GM18867 (cell line): ENCODE results near the gene SNX22.

Source experiments
- ATAC-seq: cut with Tn5 transposase; IDR thresholded peaks from one replicate; pipeline ENCODE4 v1.9.1; 2021; ENCODE audit warnings: mild to moderate bottlenecking, moderate library complexity; ENCODE audit not compliant: unreplicated experiment

Gene SNX22

DNA sequence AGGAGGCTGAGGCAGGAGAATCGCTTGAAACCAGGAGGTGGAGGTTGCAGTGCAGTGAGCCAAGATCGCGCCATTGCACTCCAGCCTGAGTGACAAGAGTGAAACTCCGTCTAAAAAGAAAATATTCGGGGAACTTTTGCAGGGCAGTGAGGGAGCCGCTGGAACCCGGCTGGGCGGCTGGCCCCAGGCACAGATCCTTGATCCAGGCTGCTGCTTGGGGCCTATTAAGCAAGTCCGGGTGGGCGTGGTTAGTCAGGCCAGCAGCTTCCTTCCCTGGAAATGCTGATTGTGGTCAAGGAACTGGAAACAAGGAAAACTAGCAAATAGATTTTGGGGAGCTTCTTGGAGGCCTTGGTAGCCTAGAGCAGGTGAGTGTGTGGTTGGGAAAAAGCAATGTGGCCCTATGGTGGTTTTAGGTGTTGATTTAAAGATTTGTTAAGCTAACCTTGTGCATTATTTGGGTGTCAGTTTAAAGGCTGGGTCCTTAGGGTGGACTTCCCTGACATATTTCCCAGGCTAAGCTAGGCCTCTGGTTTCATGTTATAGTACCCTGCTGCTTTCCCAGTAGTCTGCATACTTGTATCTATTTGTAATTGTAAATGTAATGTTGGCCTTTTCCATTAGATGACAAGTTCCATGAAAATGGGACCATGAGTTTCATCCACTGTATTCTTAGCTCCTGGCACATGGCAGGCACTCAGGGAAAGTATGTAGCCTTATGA is 17.7 kb upstream of the SNX22 start:
- ATAC-seq: no peak

DNA sequence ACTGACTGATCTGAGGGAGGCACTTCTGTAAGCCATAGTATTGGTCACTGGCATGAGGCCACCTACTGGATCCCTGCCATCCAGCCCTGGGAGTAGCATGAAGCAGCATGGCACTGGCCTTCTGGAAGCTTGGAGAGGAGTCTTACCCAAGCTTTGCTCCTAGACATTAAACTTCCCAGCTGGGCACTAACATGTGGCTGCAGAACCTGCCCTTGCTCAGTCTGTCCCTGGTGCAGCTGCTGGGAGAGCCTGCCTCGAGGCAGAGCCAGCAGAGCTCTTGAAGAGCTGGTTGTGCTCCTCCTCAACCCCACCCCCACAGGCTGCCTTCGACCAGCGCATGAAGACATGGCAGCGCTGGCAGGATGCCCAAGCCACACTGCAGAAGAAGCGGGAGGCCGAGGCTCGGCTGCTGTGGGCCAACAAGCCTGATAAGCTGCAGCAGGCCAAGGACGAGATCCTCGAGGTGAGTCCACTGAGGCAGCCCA is 17.1 kb upstream of the SNX22 start:
- no peak for ATAC-seq

DNA sequence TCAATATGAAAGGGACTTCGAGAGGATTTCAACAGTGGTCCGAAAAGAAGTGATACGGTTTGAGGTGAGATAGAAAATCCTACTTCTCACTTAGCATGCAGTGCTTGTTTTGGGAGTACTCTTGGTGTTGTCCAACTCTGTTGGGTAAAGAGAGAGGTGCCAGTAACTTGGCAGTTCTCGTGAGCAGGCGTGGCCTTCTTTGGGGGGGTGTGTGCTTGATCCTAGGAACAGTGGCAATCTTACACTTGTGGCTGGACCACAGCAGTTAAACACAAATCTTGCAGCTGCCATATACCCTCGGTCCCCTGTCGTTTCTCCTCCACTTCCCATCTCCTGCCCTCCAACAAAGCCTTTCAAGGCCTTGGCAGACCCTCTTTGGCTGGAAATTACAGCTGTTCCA is 15.2 kb upstream of the SNX22 start:
- ATAC-seq: no peak

DNA sequence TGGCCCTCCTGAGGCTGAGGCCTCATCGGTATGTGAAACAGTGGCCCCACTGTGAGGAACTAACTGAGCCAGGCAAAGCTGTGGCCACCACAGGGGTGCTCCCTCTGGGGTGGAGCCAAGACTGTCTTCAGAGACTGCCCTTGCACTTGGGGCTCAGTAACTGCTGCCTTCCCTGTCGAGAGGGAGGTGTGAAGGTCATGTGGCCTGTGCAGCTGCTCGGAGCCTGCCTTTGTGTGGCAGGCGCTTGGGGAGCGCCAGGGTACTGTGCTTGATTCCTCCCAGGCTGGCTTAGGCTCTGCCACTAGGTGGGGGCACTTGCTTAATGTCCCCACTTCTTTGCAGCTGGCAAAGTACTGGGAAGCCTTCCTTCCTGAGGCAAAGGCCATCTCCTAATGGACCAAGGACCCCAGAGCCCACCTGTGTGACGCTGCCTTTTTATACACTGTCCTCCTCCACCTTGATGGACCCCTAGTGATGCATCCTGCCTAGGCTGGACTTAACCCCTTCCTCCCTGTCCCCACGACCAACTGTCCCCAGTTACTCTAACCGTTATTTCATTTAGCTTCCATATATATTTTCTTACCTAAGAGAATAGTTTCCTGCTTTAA is 14.2 kb upstream of the SNX22 start:
- ATAC-seq: no peak

DNA sequence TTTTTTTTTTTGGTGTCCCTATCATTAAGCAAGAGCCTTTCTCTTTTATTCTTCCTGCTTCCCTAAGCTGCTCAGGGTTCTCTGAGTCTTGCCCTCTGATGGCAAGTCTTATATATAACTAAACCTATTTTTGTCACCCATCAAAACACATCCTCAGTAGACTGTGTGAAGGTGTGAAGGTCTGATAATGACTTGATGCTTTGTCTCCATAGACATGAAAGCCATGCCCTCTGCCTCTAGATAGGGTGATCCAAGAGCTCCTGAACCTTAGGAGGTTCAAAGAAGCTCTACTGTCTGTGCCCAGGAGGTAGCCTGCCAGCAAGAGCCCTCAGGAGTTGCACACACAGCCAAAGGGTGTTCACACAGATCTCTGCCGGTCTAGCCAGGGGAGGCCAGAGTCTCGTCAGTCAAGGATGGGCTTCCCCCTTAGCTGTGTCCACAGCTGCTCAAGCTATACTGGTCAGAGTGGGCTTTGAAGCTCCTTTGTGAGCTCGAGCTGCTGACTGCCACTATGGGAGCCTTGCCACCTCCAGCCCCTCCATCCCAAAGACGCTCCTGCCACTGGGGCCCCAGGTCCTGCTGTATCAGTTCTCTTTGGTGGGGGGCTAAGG is 13.1 kb upstream of the SNX22 start:
- ATAC-seq: no peak

DNA sequence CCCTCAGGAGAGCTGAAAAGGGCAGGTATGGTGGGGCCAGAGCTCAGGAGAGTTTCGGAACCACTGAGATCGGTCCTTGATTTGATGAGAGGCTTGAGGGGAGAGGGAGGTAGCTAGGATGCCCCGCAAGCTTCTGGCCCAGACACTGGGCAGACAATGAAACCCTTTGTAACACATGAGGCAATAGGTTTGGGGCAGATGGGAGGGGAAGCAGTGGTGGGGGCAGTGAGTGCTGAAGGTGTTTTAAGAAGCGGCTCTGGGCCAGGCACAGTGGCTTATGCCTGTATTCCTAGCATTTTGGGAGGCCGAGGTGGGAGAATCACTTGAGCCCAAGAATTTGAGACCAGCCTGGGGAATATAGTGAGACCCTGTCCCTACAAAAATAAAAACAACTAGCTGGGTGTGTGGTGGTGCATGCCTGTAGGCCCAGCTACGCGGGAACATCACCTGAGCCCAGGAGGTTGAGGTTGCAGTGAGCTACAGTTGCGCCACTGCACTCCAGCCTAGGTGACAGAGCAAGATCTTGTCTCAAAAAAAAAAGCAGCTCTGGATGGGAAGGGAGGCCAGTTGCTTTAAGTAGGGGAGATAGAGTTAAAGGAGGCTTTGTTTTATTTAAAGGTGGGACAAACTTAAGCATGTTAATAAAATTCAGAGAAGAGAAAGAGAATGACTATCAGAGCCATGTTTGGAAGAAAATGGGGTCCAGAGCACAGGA is 9.6 kb upstream of the SNX22 start:
- ATAC-seq: no peak

DNA sequence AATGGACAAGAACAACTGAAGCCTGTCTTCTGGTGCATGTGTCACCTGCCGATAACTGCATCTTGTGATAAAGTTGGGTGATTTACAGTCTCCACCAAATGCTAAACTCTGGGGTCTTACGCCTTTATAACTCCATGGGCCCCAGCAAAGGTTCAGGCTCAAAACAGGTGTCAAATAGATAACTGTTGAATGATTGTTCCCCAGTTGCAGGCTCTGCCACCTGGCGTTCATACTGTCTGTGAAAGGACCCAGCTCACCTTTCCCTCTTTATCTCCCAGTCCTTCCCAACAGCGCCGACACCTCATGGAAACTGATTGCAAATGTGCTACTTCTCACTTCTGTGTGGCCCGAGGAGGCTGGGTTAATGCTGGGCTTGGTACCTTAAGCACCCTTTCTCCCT is 8.3 kb upstream of the SNX22 start:
- ATAC-seq: no peak

DNA sequence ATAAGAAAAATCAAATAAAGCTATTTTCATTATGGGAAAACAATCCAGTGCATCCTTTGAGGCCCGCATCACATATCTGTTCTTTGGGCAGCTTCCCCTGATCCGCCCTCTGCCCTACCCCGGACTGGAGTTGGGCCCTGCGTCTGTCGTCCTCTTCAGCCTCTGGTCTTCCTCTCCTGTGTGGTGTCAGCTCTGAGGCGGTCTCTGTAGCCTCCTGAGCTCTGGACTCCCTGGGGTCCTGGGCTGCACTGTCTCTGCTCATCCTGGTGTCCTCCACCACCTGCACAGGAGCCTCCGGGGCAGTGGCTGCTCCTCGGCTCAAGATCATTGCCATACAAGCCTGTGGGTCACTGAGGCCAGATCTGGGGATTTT is 7.4 kb upstream of the SNX22 start:
- no peak for ATAC-seq

DNA sequence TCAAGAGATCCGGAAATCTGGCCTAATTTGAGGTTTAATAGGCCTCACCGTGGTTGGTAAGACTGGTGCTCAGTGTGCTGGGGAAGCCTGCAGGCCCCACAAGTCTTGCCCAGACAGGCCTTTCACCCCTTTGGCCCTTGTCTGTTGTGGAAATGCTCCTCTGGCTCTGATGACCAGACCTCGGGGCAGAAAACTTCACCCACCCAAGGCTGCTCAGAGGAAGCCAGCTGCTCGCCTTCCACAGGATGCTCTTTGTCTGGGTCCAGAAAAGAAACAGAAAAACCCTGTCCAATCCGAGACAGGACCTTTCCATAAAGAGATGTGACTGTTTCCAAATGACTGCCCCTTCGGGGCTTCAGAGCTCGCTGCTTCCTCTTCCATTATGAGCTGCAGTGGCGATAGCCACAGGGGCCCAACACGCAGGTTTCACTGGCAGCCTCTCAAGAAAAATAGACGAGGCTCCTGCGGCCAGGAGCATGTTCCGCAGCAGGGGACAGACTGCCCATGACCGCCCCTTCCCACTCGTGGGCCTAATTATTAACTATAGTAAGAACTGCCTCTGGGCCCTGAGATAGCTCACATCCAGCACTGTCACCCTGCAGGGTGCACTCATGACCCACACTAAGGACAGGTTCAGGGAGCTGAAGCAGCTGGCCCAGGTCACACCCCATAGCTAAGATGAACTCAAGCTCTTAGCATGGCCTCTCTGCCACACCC is 6.8 kb upstream of the SNX22 start:
- peak; percentile 55 for ATAC-seq

DNA sequence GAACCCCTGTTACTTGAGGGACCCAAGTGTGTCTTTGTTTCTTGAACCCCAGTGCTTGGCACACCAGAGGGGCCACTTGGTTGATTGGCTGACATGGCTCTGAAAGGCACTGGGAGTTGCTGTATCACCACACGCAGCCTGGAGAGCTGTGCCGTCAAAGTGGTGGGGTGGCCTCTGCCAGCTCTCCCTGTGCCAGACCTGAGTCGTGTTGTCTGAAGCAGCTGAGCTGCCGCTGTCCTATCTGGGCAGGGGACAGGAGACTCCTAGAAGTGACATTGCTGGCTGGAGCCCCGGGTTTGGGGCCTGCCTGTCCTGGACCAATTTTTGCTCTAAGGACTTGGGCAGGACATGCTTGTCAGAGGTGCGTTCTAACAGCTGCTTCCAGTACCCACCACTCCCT is 5.5 kb upstream of the SNX22 start:
- ATAC-seq: no peak

DNA sequence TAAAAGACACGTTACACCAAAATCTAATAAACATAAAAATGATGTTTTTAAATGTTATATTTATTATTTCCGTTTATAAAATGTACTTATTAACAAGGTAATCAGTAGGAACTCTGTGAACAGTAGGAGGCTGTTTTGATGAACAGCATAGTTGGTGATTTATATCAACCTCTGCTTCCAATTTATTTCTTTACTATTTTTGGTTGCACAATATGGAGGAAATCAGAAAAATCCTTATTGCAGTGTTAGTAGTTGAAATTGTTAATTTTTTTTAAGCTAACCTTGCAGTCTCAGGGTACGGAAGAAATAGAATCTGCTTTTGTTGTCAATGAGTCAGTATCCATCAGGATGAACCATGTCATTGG is 5.0 kb upstream of the SNX22 start:
- ATAC-seq: no peak

DNA sequence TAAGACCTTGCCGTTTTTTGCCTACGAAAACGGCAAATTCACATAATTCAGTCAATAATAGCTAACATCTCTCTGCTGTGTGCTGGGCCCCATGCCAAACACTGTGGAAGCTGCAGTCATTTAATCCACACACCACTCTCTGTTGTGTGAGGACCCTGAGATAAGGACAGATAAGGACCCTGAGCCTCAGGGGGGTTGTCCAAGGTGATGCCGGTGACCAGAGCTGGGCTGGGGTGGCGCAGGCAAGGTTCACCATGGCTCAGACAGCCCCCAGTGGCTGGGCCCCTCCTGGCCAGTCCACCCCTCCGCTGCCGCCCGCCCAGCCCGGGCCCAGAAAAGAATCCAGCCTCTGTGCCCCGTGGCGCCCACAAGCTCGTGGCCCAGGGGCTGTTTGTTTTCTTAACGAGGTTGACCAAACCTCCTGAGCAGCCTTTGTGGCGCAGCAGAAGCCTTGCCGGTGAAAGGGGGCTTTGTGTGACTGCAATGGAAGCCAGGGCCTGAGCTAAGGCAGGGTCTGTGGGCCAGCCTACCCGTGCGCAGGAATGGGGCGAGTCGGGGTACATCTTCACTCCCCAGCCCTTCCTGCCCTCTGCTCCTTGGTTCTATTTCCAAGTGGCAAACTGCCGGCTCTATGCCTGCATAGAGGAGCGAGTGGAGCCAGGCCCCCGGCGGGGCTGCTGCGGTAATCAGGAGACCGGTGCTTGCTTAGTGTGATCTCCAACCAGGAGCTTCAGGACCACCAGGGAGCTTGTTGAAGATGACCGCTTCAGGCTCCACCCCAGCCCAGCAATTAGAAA is 4.4 kb upstream of the SNX22 start:
- no peak for ATAC-seq

DNA sequence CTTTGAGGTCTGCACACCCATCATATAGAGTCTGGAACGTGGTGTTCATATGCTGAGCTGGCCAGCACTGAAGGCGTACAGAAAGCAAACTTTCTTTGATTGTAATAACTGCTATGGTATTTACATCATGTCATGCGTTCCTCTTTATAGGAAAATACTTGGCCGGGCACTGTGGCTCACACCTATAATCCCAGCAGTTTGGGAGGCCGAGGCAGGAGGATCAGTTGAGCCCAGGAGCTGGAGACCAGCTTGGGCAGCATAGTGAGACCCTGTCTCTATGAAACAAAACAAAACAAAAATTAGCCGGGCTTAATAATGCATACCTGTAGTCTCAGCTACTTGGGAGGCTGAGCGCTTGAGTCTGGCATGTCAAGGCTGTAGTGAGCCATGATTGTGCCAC is 3.4 kb upstream of the SNX22 start:
- no peak for ATAC-seq

DNA sequence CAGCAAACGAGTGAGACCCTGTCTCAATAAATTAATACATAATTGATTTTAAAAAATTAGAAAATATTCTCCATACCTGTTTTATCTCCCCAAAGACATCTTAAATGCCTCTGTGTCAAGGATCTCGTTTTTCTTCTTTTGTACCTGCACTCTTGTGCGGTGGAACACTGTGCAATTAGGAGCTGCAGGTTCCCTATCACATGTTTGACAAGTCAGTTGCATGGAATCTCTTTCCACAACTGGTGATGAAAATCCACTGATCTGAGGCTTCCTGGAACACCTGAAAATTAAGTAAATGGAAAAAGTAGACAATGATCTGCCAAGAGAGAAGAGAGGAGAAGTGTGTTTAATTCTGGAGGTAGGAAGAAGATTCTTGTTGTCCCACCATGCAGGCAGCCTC is 3.0 kb upstream of the SNX22 start:
- ATAC-seq: no peak

DNA sequence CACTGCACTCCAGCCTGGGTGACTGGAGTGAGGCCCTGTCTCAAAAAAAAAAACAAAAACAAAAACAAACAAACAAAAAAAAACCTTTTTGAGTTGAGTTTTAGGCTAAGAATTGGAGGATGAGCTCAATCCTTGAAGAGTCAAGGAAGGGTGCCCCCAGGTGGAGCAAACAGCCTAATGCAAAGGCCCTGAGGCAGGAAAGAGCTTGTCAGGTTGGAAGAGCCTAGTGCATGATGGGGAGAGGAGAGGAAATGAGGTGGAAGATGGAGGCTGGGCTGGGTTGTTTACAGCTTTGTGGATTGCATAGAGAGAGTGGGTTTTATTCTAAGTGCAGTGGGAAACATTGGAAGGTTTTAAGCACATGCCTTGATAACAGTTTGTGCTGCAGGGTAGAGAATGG is 2.1 kb upstream of the SNX22 start:
- no peak for ATAC-seq

DNA sequence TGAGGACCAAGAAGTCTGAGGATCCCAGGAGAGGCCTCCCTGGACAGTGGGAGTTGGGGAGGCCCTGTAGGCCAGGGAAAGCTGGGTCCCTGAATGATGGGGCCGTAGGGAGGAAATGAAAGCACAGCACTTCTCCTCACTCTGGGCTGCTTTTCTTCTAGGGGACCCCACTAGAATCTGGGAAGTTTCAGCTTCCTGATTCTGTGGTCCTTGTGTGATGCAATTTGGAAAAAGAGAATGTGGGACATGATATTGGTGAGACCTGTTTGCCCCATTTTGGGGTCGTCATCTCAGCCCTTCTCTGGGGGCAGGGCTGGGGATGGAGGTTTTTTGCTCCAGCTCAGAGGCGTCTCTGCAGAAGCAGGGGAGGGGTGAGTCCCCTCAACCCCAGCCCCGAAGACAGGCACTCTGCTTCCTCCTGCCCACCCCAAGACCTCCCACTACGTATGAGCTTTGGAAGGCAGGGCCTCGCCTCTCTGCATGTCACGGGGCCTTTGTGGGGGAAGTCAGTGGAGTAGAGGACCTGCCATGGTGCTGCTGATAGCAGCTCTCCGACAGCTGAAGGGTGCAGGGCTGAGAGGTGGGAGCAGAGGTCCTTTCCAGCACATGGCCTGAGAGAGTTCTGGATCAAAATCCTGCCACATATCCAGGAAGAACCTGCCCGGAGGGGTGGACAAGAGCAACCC is 1.5 kb upstream of the SNX22 start:
- no peak for ATAC-seq

DNA sequence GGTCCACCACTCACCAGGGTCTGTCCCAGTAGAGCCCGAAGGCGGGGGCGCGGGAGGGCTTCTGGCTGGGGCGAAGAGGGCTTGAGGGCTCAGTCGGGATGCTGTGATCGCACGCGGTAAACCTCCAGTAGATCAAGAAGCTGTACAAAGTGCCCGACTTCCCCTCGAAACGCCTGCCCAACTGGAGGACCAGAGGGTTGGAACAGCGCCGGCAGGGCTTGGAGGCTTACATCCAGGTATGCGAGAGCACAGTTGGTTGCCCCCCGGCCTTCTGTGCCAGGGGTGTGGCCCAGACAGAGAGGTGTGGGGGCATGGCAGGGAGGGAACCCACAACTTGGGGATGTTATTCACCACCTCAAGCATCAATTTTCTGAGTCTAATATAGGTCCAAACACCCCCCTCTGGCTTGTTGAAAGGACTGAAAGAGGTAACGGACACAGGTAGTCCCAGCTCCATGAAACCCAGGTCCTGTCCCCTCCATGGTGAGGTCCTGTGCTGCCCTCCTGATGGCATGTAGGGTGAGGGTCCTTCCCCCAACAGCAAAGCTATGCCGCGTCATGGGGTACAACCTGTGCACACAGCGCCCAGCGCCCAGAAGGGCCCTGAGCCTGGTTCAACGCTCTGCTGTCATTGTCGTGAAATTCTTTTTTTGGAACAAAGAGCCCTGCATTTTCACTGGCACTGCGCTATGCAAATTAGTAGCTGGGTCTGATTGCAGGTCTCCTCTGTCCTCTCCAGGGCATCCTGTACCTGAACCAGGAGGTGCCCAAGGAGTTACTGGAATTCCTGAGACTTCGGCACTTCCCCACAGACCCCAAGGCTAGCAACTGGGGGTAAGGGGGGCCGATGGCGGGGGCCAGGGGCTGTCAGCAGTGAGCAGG is 1.2 kb downstream of the SNX22 start:
- ATAC-seq: peak; percentile 16

DNA sequence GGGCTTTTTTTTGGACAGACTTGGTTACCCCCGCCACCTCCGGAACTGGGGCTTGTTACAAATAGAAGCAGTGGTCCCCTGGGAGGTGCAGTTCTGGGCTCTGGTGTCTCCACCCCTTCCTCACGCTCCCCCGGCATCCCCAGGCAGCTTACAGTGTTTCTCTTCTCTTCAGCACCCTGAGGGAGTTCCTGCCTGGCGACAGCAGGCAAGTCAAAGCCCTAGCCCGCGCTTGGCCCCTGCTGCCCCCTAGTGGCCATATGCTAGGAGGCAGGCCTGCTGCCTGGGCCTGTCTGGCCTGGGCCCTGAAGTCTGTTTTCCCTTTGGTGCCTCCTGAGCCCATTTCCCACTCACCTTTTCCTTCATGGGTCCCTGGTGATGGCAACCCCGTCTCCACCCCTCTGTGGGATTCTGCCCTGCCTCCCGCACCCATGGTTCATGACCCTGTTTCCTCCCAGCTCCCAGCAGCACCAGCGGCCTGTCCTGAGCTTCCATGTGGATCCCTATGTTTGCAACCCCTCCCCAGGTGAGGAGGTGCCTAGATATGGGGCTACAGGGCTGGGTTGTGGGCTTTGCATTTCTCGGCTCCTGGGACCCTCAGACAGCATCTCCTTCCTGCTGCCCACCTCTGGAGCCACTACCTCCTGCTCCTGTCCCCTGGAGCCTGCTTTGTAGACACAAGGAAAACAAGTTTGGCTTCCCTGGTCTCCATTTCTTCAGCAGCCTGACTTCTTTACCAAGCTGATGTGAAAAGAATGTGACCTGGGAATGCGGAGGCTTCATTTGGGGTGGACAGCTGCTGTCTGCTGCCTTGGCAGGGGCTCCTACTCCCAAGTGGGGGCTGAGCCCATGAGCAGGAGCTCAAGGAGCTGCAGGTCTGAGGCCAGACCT is 2.2 kb downstream of the SNX22 start:
- peak; percentile 58 for ATAC-seq
